Neural progenitor cell (in vitro differentiated cells): ENCODE measurements around the gene DUSP23.

Experiments used
- EZH2 ChIP-seq: fragments of 200-600 bp; sonication (generic); IDR thresholded peaks from 2 replicates; pipeline ENCODE4 v1.6.1; 2017; ENCODE audit warnings: antibody characterized with exemption, mild to moderate bottlenecking, moderate library complexity
- TF ChIP-seq, protein P1 (sequence below): fragments of 200-600 bp; sonication (generic); IDR thresholded peaks from 2 replicates; pipeline ENCODE4 v1.5.1; 2017; ENCODE audit warnings: antibody characterized with exemption, mild to moderate bottlenecking

DNA sequence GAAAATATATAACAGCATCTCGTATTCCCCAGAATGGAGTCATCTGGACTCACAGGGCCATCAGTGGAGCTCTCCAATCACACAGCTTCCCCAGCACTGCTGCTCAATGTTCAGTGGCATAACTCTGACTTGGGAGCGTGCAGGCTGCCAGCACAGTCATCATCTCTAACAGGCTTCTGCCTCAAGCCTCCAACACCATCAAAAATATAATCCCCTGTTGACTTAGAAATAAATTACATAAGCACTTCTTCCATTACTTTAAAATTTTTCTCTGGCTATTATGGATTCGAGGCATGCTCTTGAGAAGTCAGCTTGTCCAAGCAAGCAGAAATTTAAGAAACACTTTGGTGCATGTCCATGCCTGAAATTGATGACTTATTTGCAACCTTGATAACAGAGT, 6.2 kb downstream of the DUSP23 start:
- no peak for TF ChIP-seq EZH2
- TF ChIP-seq, protein P1, sequence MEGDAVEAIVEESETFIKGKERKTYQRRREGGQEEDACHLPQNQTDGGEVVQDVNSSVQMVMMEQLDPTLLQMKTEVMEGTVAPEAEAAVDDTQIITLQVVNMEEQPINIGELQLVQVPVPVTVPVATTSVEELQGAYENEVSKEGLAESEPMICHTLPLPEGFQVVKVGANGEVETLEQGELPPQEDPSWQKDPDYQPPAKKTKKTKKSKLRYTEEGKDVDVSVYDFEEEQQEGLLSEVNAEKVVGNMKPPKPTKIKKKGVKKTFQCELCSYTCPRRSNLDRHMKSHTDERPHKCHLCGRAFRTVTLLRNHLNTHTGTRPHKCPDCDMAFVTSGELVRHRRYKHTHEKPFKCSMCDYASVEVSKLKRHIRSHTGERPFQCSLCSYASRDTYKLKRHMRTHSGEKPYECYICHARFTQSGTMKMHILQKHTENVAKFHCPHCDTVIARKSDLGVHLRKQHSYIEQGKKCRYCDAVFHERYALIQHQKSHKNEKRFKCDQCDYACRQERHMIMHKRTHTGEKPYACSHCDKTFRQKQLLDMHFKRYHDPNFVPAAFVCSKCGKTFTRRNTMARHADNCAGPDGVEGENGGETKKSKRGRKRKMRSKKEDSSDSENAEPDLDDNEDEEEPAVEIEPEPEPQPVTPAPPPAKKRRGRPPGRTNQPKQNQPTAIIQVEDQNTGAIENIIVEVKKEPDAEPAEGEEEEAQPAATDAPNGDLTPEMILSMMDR = no peak
